GM11168 (cell line): ENCODE results near the gene FOXL1.

Experiments
- in situ Hi-C: fragments of 300-500 bp; cut with MboI; formaldehyde crosslinking; loops from one replicate; pipeline ENCODE4 v1.12.0; 2022; ENCODE audit warnings: low sequenced_read_pairs; ENCODE audit not compliant: unreplicated experiment

Gene FOXL1

GRCh38 chr16:86566966-86567700 lies 11.2 kb upstream of the FOXL1 start:
- in situ Hi-C loops = loop anchor here (10.0 to 25.0 kb wide), 2 partner anchors 508 to 720 kb away; no protein-coding TSS in a partner anchor

GRCh38 chr16:86567701-86568581 lies 10.4 kb upstream of the FOXL1 start:
- in situ Hi-C loops = loop anchor here (10.0 to 25.0 kb wide), 2 partner anchors 507 to 719 kb away; no protein-coding TSS in a partner anchor

GRCh38 chr16:86568677-86569623 lies 9.4 kb upstream of the FOXL1 start:
- in situ Hi-C loops = loop anchor here (10.0 to 25.0 kb wide), 2 partner anchors 506 to 718 kb away; no protein-coding TSS in a partner anchor

GRCh38 chr16:86569701-86570447 lies 8.5 kb upstream of the FOXL1 start:
- in situ Hi-C loops = loop anchor here (10.0 to 25.0 kb wide), 2 partner anchors 505 to 717 kb away; no protein-coding TSS in a partner anchor

- in situ Hi-C loops = loop anchor here (25.0 kb wide), 1 partner anchor 716 kb away; no protein-coding TSS in a partner anchor
Observed at GRCh38 chr16:86570558-86571529, 7.5 kb upstream of the FOXL1 start.

- in situ Hi-C loops = loop anchor here (25.0 kb wide), 1 partner anchor 716 kb away; no protein-coding TSS in a partner anchor
Observed at GRCh38 chr16:86571530-86571915, 6.8 kb upstream of the FOXL1 start.

GRCh38 chr16:86572041-86572521 lies 6.3 kb upstream of the FOXL1 start:
- in situ Hi-C loops = loop anchor here (25.0 kb wide), 1 partner anchor 715 kb away; no protein-coding TSS in a partner anchor

GRCh38 chr16:86572606-86573005 lies 5.7 kb upstream of the FOXL1 start:
- in situ Hi-C loops = loop anchor here (25.0 kb wide), 1 partner anchor 715 kb away; no protein-coding TSS in a partner anchor

- in situ Hi-C loops = loop anchor here (25.0 kb wide), 1 partner anchor 714 kb away; no protein-coding TSS in a partner anchor
Observed at GRCh38 chr16:86573215-86573614, 5.1 kb upstream of the FOXL1 start.

GRCh38 chr16:86573646-86574508 lies 4.5 kb upstream of the FOXL1 start:
- in situ Hi-C loops = loop anchor here (25.0 kb wide), 1 partner anchor 713 kb away; no protein-coding TSS in a partner anchor

GRCh38 chr16:86574646-86575045 lies 3.7 kb upstream of the FOXL1 start:
- in situ Hi-C loops = loop anchor here (25.0 kb wide), 1 partner anchor 713 kb away; no protein-coding TSS in a partner anchor

GRCh38 chr16:86575095-86575685 lies 3.2 kb upstream of the FOXL1 start:
- in situ Hi-C loops = no loop called here

GRCh38 chr16:86575754-86576557 lies 2.4 kb upstream of the FOXL1 start:
- in situ Hi-C loops = no loop called here

GRCh38 chr16:86576591-86577313 lies 1.6 kb upstream of the FOXL1 start:
- in situ Hi-C loops = no loop called here
